Measurements from ENCODE around the gene CLCNKB.
"Not testable (repeated sequence)": the region's sequence is repeated elsewhere in the genome, so short reads cannot be mapped to it uniquely, and the experiment has no call there.

The CLCNKB gene

DNA sequence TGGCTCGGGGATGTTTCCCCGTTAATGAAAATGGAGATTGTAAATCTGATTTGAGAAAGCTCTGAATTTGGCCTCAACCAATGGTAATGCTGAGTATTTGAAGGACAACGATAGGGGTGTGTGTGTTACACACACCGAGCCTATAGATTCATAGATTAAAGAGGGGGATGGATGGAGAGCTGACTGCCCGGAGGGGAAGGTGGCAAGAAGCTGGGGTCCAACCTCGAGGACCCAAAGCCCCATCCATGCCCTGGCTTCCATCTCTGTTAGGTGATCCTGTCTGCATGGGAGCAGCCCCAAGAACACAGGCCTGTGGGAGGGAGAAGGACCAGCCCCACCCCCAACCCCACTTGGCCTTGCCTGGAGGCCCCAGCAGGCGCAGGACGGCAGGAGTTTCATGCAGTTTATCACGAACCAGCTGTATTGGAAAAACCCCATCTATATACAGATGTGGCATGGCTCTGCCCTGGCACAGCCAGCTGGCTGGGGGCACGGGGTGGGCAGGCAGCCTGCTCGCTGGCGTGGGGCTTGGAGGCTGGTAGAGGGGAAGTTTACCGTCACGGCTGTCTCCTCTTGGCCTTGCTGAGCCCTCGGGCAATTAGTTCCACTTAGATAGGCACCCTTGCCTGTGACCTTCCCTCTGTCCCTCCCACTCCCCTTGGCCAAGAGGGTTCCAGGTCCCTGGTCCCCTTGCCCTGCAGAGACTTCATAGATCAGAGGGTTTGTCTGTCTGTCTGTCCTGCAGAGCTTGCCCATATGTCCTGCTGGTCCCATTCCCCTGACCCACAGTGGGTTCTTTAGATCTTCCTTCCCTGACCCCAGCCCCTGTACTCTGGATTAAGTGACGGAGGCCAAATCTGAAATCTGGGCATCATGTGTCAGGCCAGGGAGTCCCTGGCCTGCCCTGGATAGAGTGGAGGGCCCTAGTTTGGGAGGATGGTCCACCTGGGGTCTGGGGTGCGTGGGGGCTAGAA lies 28.8 kb upstream of the CLCNKB start:
- no peak for DNase-seq (ENCODE audit: low read depth, low spot score)

DNA sequence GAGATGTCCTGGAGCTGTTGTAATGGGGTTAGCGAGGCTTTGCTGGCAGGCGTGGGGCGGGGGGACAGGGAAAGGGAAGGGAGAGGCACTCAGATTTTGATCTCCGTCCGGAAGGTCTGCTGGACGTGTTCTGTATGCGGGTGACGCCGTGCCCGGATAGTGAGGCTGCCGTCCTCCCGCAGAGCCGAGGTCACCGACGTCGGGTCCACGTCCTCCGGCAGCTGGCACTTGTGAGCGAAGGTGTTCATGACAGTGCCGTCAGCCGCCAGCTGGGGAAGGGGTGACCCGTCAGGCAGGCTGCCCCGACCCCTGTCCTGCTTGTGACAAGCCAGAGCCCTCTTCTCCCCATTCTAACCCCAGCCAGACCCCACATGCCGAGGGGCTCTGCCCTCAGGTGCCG lies 28.1 kb upstream of the CLCNKB start:
- DNase-seq (ENCODE audit: low read depth, low spot score) = no peak

DNA sequence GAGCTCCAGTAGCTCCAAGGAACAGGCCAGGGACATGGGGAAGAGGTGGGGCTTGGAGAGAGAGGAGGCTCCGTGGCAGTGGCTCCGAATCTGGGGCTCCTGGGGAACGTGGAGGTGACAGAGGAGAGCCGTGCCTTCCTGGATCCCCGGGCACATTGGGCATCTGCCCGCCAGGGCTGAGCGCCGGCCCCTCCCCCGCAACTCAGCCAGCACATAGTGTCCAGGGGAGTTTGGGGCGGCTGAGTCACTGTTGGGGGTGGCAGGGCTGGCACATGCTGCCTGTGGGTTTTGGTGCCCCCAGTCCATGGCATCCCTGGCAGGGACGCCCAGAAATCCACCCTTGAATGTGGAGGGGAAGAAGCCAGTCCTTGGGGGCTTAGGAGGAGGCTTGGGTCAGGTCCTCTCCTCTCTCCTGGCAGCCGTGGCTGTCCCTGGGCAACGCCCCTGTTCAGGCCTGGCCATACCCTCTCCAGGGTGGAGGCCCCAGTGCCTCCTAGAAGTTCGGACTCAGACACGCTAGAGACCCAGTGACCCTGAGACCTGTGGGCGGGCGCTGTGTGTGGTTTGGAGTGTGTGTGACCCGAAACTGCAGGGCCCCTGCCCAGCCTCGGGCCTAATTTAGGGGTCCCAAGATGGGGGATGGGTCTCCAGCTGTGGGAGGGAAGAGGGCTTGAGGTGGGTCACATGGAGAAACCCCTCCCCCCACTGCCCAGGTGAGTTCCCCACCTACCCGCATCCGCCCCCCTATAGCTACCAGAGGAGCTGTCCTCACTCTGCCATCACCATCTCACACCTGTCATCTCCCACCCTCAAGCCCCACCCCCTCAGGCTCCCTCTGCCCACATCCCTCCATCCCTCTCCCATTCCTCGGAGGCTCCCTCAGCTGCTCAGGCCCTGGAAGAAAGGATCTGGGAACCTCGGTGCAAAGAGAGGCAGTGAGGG lies 27.4 kb upstream of the CLCNKB start:
- DNase-seq (ENCODE audit: low read depth, low spot score) = no peak

- no peak for DNase-seq (ENCODE audit: low read depth, low spot score)
Measured at GRCh38 chr1:16017076-16017460, 26.5 kb upstream of the CLCNKB start.

- no peak for DNase-seq (ENCODE audit: low read depth, low spot score)
Measured at GRCh38 chr1:16017461-16018303, 25.9 kb upstream of the CLCNKB start, which contains the start of gene HSPB7. Gene HSPB7 (minus strand): TSS chr1:16018043. CDS start chr1:16017963, 80 bp downstream.

DNA sequence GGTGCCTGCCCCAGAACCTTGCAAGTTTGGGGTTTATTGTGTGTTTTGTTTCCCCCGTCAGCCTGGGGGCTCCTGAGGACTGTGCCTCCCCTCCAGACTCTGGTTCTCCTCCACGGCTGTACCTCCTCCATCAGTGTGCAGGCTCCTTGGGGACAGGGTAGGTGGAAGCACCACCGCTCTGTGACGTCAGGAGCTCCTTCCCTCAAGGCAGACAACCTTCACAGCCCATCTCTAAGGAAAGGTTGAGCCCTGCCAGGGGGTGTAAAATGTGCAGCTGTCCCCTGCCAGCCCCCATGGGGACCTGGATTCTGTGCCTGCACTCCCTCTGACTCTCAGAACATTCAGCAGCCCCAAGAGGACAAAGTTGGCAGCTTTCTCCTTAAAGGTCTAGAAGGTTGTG lies 25.3 kb upstream of the CLCNKB start:
- DNase-seq (ENCODE audit: low read depth, low spot score) = no peak

GRCh38 chr1:16018749-16019643 lies 24.6 kb upstream of the CLCNKB start:
- no peak for DNase-seq (ENCODE audit: low read depth, low spot score)

DNA sequence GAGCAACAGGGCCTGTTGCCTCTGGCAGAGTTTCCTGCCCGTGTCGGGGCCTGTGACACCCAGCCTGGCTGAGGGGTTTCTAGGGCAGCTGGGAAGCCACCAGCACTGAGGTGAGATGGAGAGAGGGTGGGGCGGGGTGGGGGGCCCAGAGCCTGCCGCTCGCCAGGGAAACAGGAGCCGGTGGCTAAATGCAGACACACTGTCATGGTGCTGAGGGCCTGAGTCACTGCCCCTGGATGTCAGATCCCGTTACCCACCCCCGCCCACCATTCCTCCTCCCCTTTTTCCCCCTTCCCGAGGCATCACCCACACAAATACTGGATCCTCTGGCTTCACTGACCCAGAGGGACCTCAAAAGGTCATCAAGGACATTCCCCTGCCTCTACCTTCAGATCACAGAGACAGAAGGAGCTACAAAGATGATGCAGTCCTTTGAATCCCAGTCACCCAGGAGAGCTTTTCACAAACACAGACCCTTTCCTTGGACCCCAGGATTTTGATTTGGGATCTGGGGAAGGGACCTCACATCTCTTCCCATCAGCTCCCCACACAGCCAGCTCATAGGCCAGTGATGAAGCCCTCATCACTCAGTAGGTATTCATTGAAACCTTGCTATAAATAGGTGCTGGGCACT lies 23.8 kb upstream of the CLCNKB start:
- DNase-seq (ENCODE audit: low read depth, low spot score) = no peak

DNA sequence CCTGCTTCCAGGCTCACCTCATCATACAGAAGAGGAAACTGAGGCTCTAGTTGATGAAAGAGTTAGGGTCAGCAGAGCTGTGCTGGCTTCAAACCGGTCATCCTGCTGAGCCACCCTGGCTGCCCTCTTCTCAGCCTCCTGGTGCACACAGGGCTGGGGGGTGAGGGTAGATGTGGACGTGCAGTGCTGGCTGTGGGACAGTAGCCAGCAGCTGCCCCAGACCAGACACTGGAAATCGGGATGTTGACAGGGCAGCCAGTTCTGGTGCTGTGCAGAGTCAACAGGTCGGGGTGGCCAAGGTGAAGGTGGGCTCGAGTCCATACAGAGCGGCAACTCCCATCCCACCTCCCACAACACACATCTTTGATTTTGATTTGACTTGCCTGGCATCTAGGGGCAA lies 23.3 kb upstream of the CLCNKB start:
- no peak for DNase-seq (ENCODE audit: low read depth, low spot score)

- DNase-seq (ENCODE audit: low read depth, low spot score) = not testable (repeated sequence)
Measured at GRCh38 chr1:16020878-16021277, 22.7 kb upstream of the CLCNKB start.

DNA sequence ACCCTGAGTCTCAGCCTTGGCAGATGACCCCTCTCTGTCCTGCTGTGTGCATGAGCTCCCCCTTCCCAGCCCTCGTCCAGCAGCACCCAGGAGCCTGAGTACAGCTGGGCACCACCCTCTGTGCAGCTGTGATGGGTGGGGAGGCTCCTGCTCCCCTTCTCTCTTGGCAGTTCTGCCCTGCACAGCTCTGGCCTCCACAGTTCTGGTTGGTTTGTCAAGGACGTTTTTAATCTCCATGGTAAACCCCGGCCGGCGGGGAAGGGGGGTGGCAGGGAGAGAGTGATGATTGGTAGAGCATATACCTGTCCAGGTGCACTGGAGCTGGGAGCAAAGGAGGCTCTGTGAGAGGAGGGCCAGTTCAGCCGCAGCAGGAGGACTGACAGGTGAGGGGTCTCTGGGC lies 21.9 kb upstream of the CLCNKB start, which contains the start of gene CLCNKA:
Gene CLCNKA (plus strand): TSS at position 356 of the 400 bp plus-strand sequence. CDS start 584 bp downstream, outside the sequence.
- no peak for DNase-seq (ENCODE audit: low read depth, low spot score)

DNA sequence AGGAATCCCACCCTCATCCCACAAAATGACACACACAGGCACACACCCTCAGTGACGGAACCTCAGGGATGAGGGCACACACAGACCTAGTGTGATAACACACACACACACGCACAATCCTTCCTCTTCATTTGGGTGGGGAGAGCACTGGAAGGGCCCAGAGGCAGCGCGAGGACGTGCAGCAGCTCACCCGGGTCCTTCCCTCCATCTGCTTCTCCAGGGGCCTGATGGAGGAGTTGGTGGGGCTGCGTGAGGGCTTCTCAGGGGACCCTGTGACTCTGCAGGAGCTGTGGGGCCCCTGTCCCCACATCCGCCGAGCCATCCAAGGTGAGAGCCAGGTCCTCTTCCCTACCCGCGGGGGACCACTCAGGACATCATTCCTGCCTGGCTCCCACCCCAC lies 21.2 kb upstream of the CLCNKB start:
- no peak for DNase-seq (ENCODE audit: low read depth, low spot score)

- no peak for DNase-seq (ENCODE audit: low read depth, low spot score)
Measured at GRCh38 chr1:16023050-16023653, 20.4 kb upstream of the CLCNKB start.

GRCh38 chr1:16026302-16026701 lies 17.3 kb upstream of the CLCNKB start:
- DNase-seq (ENCODE audit: low read depth, low spot score) = not testable (repeated sequence)

DNA sequence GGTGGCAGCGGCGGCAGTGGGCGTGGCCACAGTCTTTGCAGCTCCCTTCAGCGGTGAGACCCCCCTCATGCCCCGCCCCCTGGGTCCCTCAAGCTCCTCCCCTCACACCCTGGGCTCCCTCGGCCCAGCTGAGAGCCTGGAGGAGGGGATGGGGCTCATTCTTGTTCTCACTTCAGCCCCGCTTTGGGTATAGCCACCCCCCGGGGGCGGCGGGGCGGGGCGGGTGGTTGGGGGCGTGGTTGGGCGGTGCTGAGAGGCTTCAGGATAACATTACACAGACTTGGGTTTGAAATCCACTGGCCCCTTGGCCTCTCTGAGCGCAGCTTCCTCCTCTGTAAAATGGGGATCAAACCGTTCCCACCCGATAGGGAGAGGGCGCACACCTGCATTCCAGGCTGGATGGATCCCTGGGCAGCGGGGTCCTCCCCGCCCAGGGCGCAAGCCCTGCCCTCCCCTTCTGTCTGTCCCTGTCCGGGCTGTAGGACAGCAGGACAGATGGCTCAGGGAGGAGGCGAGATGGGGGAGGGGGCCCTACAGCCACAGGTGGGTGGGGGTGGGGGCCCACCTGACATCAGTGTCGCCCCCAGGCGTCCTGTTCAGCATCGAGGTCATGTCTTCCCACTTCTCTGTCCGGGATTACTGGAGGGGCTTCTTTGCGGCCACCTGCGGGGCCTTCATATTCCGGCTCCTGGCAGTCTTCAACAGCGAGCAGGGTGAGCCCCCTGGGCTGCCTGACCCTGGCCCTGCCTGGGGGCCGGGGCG lies 16.7 kb upstream of the CLCNKB start:
- no peak for DNase-seq (ENCODE audit: low read depth, low spot score)

DNA sequence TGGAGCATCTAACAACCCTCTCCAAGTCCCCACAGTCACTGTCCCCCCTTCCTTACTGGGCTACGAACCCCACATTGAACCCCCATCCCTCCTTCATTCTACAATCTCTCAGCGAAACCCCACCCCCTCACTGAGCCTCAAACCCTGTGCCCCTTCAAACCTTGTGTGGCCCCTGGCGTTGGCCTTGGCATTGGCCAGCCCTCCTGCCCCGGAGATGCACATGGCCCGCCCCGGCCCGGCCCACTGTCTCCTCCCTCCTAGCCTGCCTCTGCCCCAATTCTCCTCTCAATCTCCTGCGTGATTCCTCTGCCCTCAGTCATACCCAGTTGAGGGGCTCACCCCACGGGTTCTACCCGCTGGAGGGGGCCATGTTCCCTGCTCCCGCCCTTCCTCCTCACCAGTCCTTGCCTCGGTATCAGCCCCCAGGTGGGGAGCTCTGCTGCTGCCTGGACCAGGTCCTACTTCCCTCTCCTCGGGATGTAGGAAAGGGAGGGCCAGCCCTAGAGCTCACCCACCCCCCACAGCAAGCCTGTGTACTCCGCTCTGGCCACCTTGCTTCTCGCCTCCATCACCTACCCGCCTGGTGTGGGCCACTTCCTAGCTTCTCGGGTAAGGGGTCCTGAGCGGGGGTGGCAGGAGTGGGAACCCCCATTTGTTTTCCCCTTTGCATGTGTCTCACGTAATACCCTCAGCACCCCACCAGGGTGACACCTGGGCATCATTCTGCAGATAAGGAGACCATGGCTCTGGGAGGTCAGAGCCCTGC lies 15.2 kb upstream of the CLCNKB start:
- no peak for DNase-seq (ENCODE audit: low read depth, low spot score)

DNA sequence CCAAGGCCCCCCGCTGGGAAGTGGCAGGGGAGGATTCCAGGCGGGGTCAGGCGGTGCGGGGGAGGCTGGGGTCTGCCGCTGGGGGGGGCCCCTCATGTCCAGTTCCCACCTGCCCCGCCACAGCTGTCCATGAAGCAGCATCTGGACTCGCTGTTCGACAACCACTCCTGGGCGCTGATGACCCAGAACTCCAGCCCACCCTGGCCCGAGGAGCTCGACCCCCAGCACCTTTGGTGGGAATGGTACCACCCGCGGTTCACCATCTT lies 14.6 kb upstream of the CLCNKB start:
- DNase-seq (ENCODE audit: low read depth, low spot score) = not testable (repeated sequence)

DNA sequence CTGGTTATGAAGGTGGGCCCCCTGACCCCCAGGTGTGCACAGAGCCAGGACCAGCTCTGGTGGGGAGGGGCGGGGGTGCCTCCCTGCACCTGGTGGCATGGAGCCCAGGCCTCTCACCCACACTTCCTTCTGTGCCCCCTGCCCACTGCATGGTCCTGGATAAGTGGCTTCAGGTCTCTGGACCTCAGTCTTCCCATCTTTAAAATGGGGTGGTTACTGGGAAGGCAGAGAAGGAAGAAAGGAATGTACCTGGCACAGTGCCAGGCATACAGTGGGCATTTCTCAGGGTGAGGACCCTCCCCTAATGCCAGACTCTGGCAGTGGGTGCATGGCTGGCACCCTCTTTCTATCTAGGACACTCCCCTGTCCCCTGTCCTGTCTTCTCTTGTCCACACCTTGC lies 14.3 kb upstream of the CLCNKB start:
- DNase-seq (ENCODE audit: low read depth, low spot score) = no peak
